ENCODE data around the gene CUBN.

- TF ChIP-seq NRF1 (conservative IDR thresholded peaks at IDR 0.05; ENCODE audit: low read depth, low read length) (no peak), E2F8 (IDR thresholded peaks at IDR 0.05; ENCODE audit: low read depth, partially characterized antibody) (no peak), NBN (IDR thresholded peaks at IDR 0.05) (no peak), ZZZ3 (IDR thresholded peaks at IDR 0.05; ENCODE audit: control insufficient read depth, insufficient read length, low read depth) (no peak)
Observed at GRCh38 chr10:16799621-16800020, 330.0 kb downstream of the CUBN start.

All from GM12878 (cell line).